Measurements from ENCODE around the gene OSBPL2. TPM values are rescaled to one million over a fixed set of nuclear protein-coding genes. Genes with fewer than 3 reads are reported as not detected.

Gene OSBPL2
- total RNA-seq, 1 donor: 36.7 TPM

DNA sequence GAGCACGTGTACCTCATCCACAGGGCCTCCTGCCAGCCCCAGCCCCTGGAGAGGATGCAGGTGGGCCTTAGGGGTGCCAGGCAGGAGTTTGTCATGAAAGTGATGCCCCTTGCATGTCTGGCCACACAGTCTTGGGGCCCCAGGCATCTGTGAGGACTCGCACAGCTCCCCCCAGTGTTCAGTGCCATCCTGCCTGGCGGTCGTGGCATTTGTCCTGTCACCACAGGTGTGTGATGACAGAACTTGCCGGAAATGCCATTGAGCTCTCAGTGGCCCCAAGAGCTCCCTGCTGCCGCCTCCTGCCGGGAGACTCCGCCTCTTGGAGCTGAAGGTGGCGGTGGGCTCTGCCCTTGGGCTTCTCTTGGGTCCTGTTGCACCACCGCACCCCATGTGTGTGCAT lies 33.9 kb downstream of the OSBPL2 start:
- TF ChIP-seq, protein P1, sequence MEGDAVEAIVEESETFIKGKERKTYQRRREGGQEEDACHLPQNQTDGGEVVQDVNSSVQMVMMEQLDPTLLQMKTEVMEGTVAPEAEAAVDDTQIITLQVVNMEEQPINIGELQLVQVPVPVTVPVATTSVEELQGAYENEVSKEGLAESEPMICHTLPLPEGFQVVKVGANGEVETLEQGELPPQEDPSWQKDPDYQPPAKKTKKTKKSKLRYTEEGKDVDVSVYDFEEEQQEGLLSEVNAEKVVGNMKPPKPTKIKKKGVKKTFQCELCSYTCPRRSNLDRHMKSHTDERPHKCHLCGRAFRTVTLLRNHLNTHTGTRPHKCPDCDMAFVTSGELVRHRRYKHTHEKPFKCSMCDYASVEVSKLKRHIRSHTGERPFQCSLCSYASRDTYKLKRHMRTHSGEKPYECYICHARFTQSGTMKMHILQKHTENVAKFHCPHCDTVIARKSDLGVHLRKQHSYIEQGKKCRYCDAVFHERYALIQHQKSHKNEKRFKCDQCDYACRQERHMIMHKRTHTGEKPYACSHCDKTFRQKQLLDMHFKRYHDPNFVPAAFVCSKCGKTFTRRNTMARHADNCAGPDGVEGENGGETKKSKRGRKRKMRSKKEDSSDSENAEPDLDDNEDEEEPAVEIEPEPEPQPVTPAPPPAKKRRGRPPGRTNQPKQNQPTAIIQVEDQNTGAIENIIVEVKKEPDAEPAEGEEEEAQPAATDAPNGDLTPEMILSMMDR (IDR thresholded peaks at IDR 0.05; ENCODE audit: insufficient read depth, low read depth, low read length): no peak
- DNase-seq (ENCODE audit: low read depth): no peak
- H3K4me3 ChIP-seq (ENCODE audit: low read depth, low read length): no peak overlapping the region

DNA sequence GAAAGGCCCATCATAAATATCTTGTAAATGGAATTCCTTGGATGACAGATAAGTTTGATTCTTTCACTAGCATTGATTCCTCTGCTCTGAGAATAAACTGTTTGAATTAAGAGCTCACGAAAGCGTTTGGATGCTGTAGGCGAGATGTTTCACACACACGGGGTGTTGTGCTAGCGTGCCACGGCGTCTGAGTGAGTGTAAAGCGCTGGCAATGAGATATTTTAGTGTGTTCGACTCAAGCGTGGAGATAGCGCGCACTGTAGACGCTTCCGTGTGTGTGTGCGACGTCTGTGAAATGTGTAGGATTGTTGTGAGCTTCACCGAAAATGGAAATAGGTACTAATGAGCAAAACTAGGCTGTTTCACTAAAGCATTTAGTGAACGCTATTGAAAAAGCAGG lies 35.1 kb downstream of the OSBPL2 start:
- no peak for DNase-seq (ENCODE audit: low read depth)
- TF ChIP-seq, protein P1 (IDR thresholded peaks at IDR 0.05; ENCODE audit: insufficient read depth, low read depth, low read length): no peak
- no peak overlapping the region for H3K4me3 ChIP-seq (ENCODE audit: low read depth, low read length)

GRCh38 chr20:62274332-62274950 lies 36.1 kb downstream of the OSBPL2 start:
- H3K4me3 ChIP-seq (ENCODE audit: low read depth, low read length): no peak overlapping the region
- TF ChIP-seq, protein P1 (IDR thresholded peaks at IDR 0.05; ENCODE audit: insufficient read depth, low read depth, low read length): no peak
- DNase-seq (ENCODE audit: low read depth): no peak

- TF ChIP-seq, protein P1 (IDR thresholded peaks at IDR 0.05; ENCODE audit: insufficient read depth, low read depth, low read length): no peak
- H3K4me3 ChIP-seq (ENCODE audit: low read depth, low read length): no peak overlapping the region
- no peak for DNase-seq (ENCODE audit: low read depth)
These were observed 36.9 kb downstream of the OSBPL2 start for GRCh38 chr20:62275219-62275618.

DNA sequence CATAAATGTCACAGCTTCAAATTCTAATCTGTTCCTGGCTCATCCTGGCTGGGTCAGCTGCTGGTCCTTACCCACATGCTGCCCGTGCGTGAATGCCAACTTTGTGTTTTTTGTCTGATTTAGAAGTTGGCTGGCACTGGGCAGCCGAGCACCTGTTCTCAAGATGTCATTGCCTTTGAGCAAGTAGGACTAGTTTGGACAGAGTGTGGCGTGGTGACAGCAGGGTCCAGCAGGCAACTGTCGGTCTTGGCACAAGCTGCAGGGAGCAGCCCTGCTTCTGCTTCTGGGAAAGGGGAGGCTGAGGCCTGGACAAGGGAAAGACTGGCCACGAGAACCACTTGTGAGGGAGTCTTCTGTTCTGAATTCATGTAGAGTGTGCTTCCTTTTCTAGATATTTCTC lies 38.1 kb downstream of the OSBPL2 start:
- H3K4me3 ChIP-seq (ENCODE audit: low read depth, low read length): no peak overlapping the region
- no peak for DNase-seq (ENCODE audit: low read depth)
- TF ChIP-seq, protein P1 (IDR thresholded peaks at IDR 0.05; ENCODE audit: insufficient read depth, low read depth, low read length): no peak

- TF ChIP-seq, protein P1 (IDR thresholded peaks at IDR 0.05; ENCODE audit: insufficient read depth, low read depth, low read length): no peak
- DNase-seq (ENCODE audit: low read depth): no peak
These were observed 38.9 kb downstream of the OSBPL2 start for GRCh38 chr20:62277253-62277652.

DNA sequence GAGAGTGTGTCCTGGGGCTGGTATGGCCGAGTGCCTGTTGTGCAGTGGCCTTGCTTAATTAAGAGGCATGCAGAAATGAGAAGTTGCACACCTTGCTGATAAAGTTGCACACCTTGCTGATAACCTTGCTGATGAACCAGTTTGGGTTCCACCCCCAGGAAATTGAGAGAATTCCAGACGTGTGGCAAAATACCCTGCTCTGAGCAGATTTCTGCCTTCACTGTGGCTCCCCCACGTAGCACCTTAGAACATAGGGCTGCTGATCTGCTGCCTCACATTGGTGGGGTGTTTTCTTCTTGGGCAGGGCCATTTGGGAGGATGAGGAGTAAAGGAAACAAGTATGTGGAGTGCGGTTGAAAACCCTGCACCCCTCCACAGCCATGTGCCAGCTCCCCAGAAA lies 42.0 kb downstream of the OSBPL2 start:
- TF ChIP-seq, protein P1 (IDR thresholded peaks at IDR 0.05; ENCODE audit: insufficient read depth, low read depth, low read length): no peak
- H3K4me3 ChIP-seq (ENCODE audit: low read depth, low read length): no peak overlapping the region
- DNase-seq (ENCODE audit: low read depth): no peak

More at GRCh38 chr20:62277253-62277652, 38.9 kb downstream of the OSBPL2 start:
- no peak overlapping the region for H3K4me3 ChIP-seq (ENCODE audit: low read depth, low read length)
